GM12872 (cell line): ENCODE data around the gene OR52E8.

Experiments used
- TF ChIP-seq, protein P1 (sequence below): IDR thresholded peaks from 3 replicates; pipeline ENCODE4 v1.5.1; 2011; ENCODE audit warnings: low read depth, mild to moderate bottlenecking, low read length, moderate library complexity; ENCODE audit not compliant: insufficient read depth

Gene OR52E8

DNA sequence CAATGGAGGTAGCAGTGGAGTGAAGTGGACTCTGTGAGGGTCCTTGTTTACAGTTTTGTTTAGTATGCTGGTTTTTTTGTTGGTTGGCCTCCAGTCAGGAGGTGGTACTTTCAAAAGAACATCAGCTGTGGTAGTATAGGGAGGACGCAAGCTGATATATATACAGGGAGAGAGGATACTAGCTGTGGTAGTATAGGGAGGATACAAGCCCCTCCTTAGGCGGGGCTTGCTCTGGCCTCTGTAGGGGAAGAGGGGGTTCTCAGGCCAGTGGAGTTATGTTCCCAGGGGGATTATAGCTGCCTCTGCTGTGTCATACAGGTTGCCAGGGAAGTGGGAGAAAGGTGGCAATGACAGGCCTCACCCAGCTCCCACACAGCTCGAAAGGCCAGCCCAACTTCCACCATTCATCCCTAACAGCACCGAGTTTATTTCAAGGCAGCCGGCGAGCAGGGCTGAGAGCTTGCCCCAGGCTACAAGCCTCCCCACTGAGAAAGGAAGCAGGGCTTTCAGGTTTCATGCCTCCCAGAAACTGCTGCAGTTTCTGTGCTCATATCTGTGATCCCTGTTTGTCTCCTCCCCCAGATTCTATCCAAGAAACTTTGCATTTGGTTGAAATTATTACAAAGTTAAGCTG, 26.2 kb downstream of the OR52E8 start:
- TF ChIP-seq, protein P1, sequence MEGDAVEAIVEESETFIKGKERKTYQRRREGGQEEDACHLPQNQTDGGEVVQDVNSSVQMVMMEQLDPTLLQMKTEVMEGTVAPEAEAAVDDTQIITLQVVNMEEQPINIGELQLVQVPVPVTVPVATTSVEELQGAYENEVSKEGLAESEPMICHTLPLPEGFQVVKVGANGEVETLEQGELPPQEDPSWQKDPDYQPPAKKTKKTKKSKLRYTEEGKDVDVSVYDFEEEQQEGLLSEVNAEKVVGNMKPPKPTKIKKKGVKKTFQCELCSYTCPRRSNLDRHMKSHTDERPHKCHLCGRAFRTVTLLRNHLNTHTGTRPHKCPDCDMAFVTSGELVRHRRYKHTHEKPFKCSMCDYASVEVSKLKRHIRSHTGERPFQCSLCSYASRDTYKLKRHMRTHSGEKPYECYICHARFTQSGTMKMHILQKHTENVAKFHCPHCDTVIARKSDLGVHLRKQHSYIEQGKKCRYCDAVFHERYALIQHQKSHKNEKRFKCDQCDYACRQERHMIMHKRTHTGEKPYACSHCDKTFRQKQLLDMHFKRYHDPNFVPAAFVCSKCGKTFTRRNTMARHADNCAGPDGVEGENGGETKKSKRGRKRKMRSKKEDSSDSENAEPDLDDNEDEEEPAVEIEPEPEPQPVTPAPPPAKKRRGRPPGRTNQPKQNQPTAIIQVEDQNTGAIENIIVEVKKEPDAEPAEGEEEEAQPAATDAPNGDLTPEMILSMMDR, result no peak

DNA sequence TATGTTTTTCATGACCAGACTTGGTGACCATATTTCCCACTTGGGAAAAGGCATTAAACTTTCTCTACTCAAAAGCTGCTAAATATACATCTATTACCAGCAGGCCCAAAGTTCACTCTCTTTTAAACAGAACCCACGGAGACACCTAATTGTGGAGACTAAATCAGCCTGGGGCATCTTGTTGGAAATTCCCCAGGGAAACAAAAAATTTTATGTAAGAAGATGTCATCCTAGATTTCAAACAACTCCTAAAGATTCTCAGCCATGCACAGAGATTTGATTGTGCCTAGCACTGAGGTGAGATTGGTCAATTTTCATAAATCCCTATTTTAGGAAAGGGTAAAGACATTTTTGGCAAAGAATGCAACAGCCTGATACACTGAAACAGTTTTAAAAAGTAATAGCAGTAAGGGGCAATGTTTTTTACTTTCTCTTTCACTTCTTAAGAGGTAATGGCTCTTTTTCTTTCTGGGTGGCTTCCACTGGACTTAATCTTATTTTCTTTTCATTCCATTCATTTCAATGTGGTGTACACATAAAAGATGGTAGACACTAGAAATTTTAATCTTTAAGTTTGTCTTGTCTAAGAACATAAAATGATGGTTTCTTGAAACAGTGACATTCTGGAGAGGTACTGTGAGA, 39.1 kb downstream of the OR52E8 start:
- TF ChIP-seq, protein P1, result no peak

DNA sequence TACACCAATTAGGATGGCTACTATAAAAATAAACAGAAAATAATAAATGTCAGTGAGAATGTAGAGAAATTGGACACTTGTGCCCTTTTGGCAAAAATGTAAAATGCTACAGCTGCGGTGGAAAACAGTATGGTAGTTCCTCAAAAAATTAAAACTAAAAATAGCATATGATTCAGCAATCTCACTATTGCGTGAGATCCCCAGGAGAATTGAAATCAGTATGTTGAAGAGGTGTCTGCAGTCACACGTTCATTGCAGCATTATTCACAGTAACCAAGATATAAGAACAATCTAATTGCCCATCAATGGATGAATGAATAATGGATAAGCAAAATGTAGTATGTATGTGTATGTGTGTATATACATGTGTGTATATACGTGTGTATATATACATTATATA, 42.0 kb downstream of the OR52E8 start:
- TF ChIP-seq, protein P1, result no peak

DNA sequence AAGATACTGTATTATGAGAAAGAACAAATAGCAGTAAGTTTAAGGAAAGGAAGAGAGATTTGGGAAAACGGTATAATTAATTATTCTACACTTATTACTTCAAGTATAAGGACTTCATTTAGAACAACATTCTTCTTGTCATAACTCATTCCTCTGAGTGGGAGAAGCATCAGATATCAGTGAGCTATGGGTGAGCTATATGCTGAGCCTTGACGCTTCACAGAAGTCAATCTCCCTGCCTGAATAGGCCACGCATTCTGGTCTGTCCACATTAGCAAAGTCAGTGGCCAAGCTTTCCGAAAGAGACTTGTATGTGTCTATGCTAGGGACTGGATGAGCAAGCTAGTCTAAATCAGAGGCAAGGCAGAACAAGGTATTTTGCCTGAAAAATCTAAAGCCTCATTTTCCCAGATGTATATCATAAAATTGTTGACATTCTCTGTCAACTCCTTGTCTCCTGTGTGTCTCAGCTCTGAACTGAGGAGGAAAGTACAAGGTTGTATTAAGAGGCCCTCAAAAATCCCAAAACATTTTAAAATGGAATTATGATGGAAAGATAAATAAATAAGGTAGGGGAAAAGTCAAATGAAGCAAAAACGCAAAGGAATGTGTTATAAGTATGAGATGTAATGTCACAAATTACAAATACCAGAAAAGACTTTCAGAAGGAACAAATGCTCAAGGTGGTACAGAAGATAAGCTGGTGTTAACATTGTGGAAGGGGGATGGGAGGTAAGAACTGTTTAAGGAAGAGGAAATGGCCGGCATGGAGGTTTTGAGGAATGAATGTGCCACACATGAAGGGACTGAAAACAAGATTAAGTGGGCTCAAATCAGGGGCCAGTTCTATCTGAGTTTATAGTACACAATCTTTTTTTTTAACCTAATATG, 47.3 kb downstream of the OR52E8 start:
- TF ChIP-seq, protein P1, result no peak

DNA sequence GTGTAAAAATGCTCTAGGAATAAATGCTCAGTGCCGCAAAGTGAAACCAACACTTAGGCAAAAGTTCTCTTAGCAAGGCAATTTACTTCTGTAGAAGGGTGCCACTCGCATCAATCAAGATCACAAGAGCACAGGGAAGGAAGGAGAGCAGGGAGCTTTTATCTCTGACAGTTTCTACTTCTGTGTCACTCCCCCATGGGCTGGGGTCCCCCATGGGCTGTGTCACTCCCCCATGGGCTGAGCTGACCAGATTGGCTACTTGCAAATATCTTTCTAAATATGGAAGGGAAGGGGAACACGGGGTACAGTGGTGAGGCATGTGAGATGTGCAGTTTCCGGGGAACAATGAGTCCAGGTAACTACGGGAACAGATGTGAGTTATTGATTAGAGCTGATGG, 48.4 kb downstream of the OR52E8 start:
- TF ChIP-seq, protein P1, result no peak

DNA sequence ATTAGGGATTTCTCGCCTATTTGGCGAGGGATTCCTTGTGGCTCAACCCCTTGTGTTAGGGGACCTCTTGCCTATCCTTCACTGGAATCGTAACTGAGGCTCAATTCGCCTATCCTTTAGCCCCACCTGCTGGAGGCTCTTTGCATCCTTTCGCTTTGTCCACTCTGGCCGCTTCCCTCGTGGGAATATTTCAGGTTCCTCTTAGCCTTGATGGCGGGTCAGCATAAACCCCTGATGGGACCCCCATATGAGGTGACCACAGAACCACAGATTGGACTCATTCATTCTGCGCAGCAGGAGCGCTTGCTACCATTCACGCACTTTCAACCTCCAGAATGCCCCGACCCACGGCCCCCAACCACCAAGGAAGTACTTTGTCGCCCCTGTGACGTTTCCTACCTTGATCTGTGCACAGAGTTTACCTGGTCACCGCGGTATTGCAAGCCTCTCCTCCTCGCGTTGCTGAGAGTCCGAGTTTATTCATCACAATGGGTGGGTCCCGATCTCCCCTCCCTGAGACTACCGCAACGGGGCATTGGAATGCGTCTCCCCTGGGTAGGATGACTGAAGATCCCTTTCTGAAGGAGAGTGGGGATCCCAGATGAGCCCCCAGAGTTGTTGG, 48.9 kb downstream of the OR52E8 start, which contains the start of gene OR52N2:
TSS of gene OR52N2 (plus strand) at position 425 of the 622 bp plus-strand sequence. CDS start 11,412 bp downstream, outside the sequence.
- TF ChIP-seq, protein P1, result peak; percentile 82

DNA sequence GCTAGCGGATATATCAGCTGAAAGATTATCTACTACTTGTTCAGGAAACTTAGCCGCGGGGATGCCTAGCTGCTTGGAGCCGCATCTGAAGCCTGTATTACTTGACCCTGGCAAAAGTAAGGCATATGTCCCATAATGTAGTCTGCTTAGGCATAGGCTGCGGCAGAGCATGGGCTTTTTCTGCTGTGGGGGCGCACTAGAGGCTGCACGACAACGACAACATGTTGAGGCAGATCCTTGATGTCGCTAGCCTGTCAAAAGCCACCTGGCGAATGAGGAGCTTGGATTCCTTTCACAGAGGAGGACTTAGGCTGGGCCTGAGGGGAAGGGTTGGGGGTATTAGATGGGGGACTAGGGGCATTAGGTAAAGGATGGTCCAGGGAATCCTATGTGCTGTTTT, 49.9 kb downstream of the OR52E8 start:
- TF ChIP-seq, protein P1, result no peak
